ENCODE results near the gene IL25. TPM values are rescaled to one million over a fixed set of nuclear protein-coding genes. Genes with fewer than 3 reads are reported as not detected.
"Not testable (repeated sequence)": the region's sequence is repeated elsewhere in the genome, so short reads cannot be mapped to it uniquely, and the experiment has no call there.

Gene IL25
- polyA plus RNA-seq, 1 experiment = not detected

- TF ChIP-seq CTCF (IDR thresholded peaks at IDR 0.05; ENCODE audit: insufficient read depth, low read depth, low read length) = no peak
- ChIA-PET POLR2A (no interaction called here), CTCF (interaction anchor here (0.6 to 2.0 kb wide), 5 partner anchors 8 to 56 kb away, joined by 3 to 7 read pairs (median 3); no protein-coding TSS in a partner anchor)
- Histone ChIP-seq H3K4me3 (ENCODE audit: low read depth, low read length) (no peak overlapping the region), H3K27me3 (ENCODE audit: control insufficient read depth, insufficient read depth, low read length) (peaks cover 4% of the 10 kb centered on the region), H3K36me3 (ENCODE audit: control insufficient read depth, insufficient read depth, low read length) (no peaks in the 10 kb centered on the region)
- no peak for DNase-seq (ENCODE audit: low read depth)
Measured at GRCh38 chr14:23385244-23385641, 12.6 kb downstream of the IL25 start.

GRCh38 chr14:23385642-23386265 lies 13.1 kb downstream of the IL25 start:
- CTCF ChIA-PET = interaction anchor here (0.6 to 2.0 kb wide), 6 partner anchors 8 to 57 kb away, joined by 3 to 7 read pairs (median 3); no protein-coding TSS in a partner anchor

GRCh38 chr14:23386266-23386657 lies 13.7 kb downstream of the IL25 start:
- CTCF ChIA-PET = interaction anchor here (1.5 kb wide), 1 partner anchor 8 kb away, joined by 3 read pairs; no protein-coding TSS in a partner anchor
- H3K36me3 ChIP-seq (ENCODE audit: control insufficient read depth, insufficient read depth, low read length); POLR2A ChIA-PET; DNase-seq (ENCODE audit: low read depth); H3K27me3 ChIP-seq (ENCODE audit: control insufficient read depth, insufficient read depth, low read length); H3K4me3 ChIP-seq (ENCODE audit: low read depth, low read length): not testable (repeated sequence)

More at GRCh38 chr14:23385642-23386265, 13.1 kb downstream of the IL25 start:
- no peaks in the 10 kb centered on the region for H3K36me3 ChIP-seq (ENCODE audit: control insufficient read depth, insufficient read depth, low read length)
- POLR2A ChIA-PET = no interaction called here
- no peak overlapping the region for H3K4me3 ChIP-seq (ENCODE audit: low read depth, low read length)
- no peak for DNase-seq (ENCODE audit: low read depth)
- no peak for TF ChIP-seq CTCF (IDR thresholded peaks at IDR 0.05; ENCODE audit: insufficient read depth, low read depth, low read length)
- H3K27me3 ChIP-seq (ENCODE audit: control insufficient read depth, insufficient read depth, low read length) = peaks cover 4% of the 10 kb centered on the region

- CTCF ChIA-PET = interaction anchor here (1.5 kb wide), 1 partner anchor 9 kb away, joined by 3 read pairs; no protein-coding TSS in a partner anchor
- Histone ChIP-seq H3K27me3 (ENCODE audit: control insufficient read depth, insufficient read depth, low read length) (no peaks in the 10 kb centered on the region; the same call in 1 of the 2 replicates), H3K36me3 (ENCODE audit: control insufficient read depth, insufficient read depth, low read length) (no peaks in the 10 kb centered on the region), H3K4me3 (ENCODE audit: low read depth, low read length) (no peak overlapping the region)
- no peak for DNase-seq (ENCODE audit: low read depth)
- TF ChIP-seq CTCF (IDR thresholded peaks at IDR 0.05; ENCODE audit: insufficient read depth, low read depth, low read length) = no peak
- POLR2A ChIA-PET = no interaction called here
Measured at GRCh38 chr14:23386999-23387398, 14.4 kb downstream of the IL25 start.

- no peak overlapping the region for H3K4me3 ChIP-seq (ENCODE audit: low read depth, low read length)
- TF ChIP-seq CTCF (IDR thresholded peaks at IDR 0.05; ENCODE audit: insufficient read depth, low read depth, low read length) = no peak
- H3K36me3 ChIP-seq (ENCODE audit: control insufficient read depth, insufficient read depth, low read length) = no peaks in the 10 kb centered on the region
- ChIA-PET POLR2A (interaction anchor here (0.6 kb wide), 1 partner anchor 787 kb away, joined by 12 read pairs; no protein-coding TSS in a partner anchor), CTCF (interaction anchor here (1.8 to 2.1 kb wide), 2 partner anchors 8 to 61 kb away, joined by 7 to 10 read pairs; no protein-coding TSS in a partner anchor)
- H3K27me3 ChIP-seq (ENCODE audit: control insufficient read depth, insufficient read depth, low read length) = peaks cover 2% of the 10 kb centered on the region; the same call in 1 of the 2 replicates
- no peak for DNase-seq (ENCODE audit: low read depth)
Measured at GRCh38 chr14:23387916-23388882, 15.6 kb downstream of the IL25 start.

All from BJ (cell line).